ENCODE results near the gene MOB3A.

DNA sequence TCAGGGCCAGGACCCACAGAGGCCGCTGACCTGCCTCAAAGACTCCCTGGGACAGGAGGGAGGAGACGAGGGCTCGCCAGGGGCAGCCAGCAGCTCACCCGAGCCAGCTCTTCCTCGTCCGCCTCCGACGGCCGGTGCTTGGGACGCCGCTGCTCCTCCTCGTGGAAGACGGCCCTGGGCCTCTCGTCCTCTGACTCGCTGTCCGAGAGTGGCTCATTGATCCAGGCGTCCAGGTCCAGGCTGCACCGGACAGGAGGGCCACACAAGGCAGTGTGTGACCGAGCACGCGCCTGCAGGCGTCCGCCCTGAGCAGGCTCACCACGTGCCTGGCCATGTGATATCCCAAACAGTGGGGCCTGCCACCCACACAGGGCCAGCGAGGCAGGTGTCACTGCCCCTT lies 20.4 kb upstream of the MOB3A start:
- TF ChIP-seq, protein P1, sequence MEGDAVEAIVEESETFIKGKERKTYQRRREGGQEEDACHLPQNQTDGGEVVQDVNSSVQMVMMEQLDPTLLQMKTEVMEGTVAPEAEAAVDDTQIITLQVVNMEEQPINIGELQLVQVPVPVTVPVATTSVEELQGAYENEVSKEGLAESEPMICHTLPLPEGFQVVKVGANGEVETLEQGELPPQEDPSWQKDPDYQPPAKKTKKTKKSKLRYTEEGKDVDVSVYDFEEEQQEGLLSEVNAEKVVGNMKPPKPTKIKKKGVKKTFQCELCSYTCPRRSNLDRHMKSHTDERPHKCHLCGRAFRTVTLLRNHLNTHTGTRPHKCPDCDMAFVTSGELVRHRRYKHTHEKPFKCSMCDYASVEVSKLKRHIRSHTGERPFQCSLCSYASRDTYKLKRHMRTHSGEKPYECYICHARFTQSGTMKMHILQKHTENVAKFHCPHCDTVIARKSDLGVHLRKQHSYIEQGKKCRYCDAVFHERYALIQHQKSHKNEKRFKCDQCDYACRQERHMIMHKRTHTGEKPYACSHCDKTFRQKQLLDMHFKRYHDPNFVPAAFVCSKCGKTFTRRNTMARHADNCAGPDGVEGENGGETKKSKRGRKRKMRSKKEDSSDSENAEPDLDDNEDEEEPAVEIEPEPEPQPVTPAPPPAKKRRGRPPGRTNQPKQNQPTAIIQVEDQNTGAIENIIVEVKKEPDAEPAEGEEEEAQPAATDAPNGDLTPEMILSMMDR (IDR thresholded peaks at IDR 0.05; ENCODE audit: low read length): no peak
- no peak for TF ChIP-seq EZH2 (optimal IDR thresholded peaks at IDR 0.05; ENCODE audit: low read depth, low read length)
